Gastroesophageal sphincter (tissue), 4 donors: Measurements from ENCODE around the gene PTPRN2. TPM values are rescaled to one million over a fixed set of nuclear protein-coding genes. Genes with fewer than 3 reads are reported as not detected.
"Not testable (repeated sequence)": the region's sequence is repeated elsewhere in the genome, so short reads cannot be mapped to it uniquely, and the experiment has no call there.

Experiments used
- ATAC-seq: fragments of 150-250 bp; one replicate; pipeline ENCODE4 v1.9.1; 2016; ENCODE audit warnings: mild to moderate bottlenecking, moderate library complexity
- H3K27ac ChIP-seq, 4 donors: fragments of 200-600 bp; sonication (generic) in 3 of 4; 1 replicate in 3 of 4; 2 replicates in 1 of 4; pipeline ENCODE4 v1.5.1; 2016 to 2019
- H3K27me3 ChIP-seq: fragments of 200-600 bp; sonication (generic); one replicate; pipeline ENCODE4 v1.5.1; 2019
- H3K36me3 ChIP-seq, 2 donors: fragments of 200-600 bp; sonication (generic); one replicate each; pipeline ENCODE4 v1.5.1; 2019; ENCODE audit warnings: control low read depth in 1 of 2
- H3K4me1 ChIP-seq, 3 donors: fragments of 200-600 bp; sonication (generic); 1 replicate in 2 of 3; 2 replicates in 1 of 3; pipeline ENCODE4 v1.5.1; 2016 to 2019; ENCODE audit warnings: control low read depth in 2 of 3
- H3K4me3 ChIP-seq, 2 donors: fragments of 200-600 bp; sonication (generic); one replicate each; pipeline ENCODE4 v1.5.1; 2019; ENCODE audit warnings: mild to moderate bottlenecking in 1 of 2, moderate library complexity in 1 of 2
- H3K9me3 ChIP-seq, 3 donors: fragments of 200-600 bp; sonication (generic); one replicate each; pipeline ENCODE4 v1.5.1; 2017 to 2019; ENCODE audit warnings: control low read depth in 2 of 3
- EP300 ChIP-seq: sonication (generic); formaldehyde crosslinking; IDR thresholded peaks from one replicate; pipeline ENCODE4 v1.6.1; 2017; ENCODE audit warnings: antibody characterized with exemption, mild to moderate bottlenecking
- POLR2A ChIP-seq, 2 donors: fragments of 450-650 bp; IDR thresholded peaks; one replicate each; pipeline ENCODE4 v1.6.1; 2017; ENCODE audit warnings: antibody characterized with exemption in 2 of 2, mild to moderate bottlenecking in 2 of 2, moderate library complexity in 1 of 2
- POLR2AphosphoS5 ChIP-seq: sonication (generic); formaldehyde crosslinking; IDR thresholded peaks from one replicate; pipeline ENCODE4 v1.6.1; 2017; ENCODE audit warnings: antibody characterized with exemption
- WGBS, 2 donors: methylation state at CpG; one replicate each; pipeline ENCODE4 v1.1.5; 2018; ENCODE audit warnings: low coverage in 1 of 2; 5-methylcytosine and 5-hydroxymethylcytosine counted together
- total RNA-seq, 4 donors: library from RNA; depleted of rRNA; stranded (reverse); fragments of >200 nt; gene quantifications; one replicate each; pipeline ENCODE4 v1.1.0, GENCODE V29; 2016
- TF ChIP-seq, protein P1 (sequence below), 4 experiments: fragments of 200-600 bp in 2 of 4; fragments of 450-650 bp in 2 of 4; sonication (generic) in 1 of 4; IDR thresholded peaks; one replicate each; pipeline ENCODE4 v1.5.1; 2017 to 2019; ENCODE audit warnings: antibody characterized with exemption in 4 of 4, mild to moderate bottlenecking in 2 of 4, moderate library complexity in 2 of 4

The PTPRN2 gene
- total RNA-seq, 4 donors from 2014 or later = 1.7 to 4.7 (median 3.3) TPM

DNA sequence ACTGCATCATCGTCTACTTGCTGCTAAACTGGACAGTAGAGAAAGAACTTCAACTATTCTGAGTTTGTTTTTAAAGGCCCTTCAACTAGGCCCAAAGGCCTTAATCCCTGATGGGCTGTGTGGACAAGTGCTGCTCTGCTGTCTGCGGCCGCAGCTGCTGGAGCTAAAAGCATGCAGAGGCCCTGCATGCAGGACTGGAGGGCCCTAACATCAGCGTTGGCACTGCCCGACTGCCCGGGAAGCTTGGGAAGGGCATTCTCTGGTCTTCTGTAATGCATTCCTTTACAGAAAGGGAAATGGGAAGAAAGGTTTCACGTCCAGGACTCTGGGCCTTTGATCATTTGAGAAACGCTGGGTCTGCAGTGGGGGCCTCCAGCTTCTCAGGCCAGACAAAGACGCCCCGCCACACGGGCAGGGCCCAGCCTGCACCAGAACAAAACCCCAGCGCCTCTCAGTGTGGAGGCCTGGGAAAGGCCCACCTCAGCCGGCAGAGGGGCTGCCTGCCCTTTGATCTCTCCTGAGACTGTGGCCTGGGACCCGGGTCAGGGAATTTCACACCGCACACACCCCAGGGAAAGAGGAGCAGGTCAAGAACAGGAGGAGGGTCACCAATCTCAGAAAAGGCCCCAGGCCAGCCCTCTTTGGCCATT, 1021.5 kb downstream of the PTPRN2 start:
- whole genome bisulfite sequencing, 2 donors = 89 to 100% methylated on average over 1 of the region's 15 CpGs
- no peaks in the 10 kb centered on the region for H3K9me3 ChIP-seq

DNA sequence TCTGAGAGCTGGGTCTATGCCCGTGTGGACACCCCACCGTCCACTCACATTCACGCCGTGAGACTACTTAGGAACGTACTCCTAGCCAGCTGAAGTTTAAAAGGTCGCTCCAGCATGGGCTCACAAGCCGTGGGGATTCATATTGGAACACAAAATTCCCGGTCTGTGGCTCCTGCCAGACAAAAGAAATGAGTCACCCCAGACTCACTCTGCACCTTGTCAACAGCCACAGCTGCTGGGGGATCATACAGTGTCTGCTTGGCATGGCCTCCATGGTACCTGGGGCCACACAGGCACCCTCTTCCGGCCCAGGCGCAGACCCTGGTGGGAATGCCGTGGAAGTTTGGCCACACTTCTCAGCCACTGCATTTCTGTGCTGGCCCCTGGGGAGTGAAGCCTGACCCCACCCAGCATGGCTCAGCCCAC, 1022.4 kb downstream of the PTPRN2 start:
- Histone ChIP-seq H3K9me3 (no peaks in the 10 kb centered on the region), H3K27ac (no peak overlapping the region), H3K4me1 (peaks cover 0 to 19% (median 0%) of the 10 kb centered on the region in 3 donors), H3K36me3 (peaks cover 0 to 2% of the 10 kb centered on the region in 2 donors), H3K27me3 (peaks cover 7% of the 10 kb centered on the region), H3K4me3 (no peak overlapping the region)
- WGBS, 2 donors = 82% methylated on average over 5 of the region's 11 CpGs; no CpG with 5 or more reads in 1 of the 2 donors
- no peak for TF ChIP-seq POLR2AphosphoS5
- no peak for TF ChIP-seq EP300
- TF ChIP-seq POLR2A (IDR thresholded peaks at IDR 0.05) = no peak
- TF ChIP-seq, protein P1, sequence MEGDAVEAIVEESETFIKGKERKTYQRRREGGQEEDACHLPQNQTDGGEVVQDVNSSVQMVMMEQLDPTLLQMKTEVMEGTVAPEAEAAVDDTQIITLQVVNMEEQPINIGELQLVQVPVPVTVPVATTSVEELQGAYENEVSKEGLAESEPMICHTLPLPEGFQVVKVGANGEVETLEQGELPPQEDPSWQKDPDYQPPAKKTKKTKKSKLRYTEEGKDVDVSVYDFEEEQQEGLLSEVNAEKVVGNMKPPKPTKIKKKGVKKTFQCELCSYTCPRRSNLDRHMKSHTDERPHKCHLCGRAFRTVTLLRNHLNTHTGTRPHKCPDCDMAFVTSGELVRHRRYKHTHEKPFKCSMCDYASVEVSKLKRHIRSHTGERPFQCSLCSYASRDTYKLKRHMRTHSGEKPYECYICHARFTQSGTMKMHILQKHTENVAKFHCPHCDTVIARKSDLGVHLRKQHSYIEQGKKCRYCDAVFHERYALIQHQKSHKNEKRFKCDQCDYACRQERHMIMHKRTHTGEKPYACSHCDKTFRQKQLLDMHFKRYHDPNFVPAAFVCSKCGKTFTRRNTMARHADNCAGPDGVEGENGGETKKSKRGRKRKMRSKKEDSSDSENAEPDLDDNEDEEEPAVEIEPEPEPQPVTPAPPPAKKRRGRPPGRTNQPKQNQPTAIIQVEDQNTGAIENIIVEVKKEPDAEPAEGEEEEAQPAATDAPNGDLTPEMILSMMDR (IDR thresholded peaks at IDR 0.05) = no peak
- ATAC-seq = no peak

More for the DNA sequence above, 1021.5 kb downstream of the PTPRN2 start:
- no peak overlapping the region for H3K4me3 ChIP-seq
- H3K36me3 ChIP-seq = peaks cover 0 to 2% of the 10 kb centered on the region in 2 donors
- no peak overlapping the region for H3K27ac ChIP-seq
- H3K27me3 ChIP-seq = peaks cover 7% of the 10 kb centered on the region
- TF ChIP-seq POLR2AphosphoS5 = no peak
- TF ChIP-seq EP300 = no peak
- TF ChIP-seq, protein P1 (IDR thresholded peaks at IDR 0.05) = no peak
- TF ChIP-seq POLR2A (IDR thresholded peaks at IDR 0.05) = no peak
- H3K4me1 ChIP-seq = peaks cover 0 to 19% (median 0%) of the 10 kb centered on the region in 3 donors
- no peak for ATAC-seq

GRCh38 chr7:157564517-157565177, 1023.0 kb downstream of the PTPRN2 start:
- TF ChIP-seq POLR2AphosphoS5 (no peak), POLR2A (IDR thresholded peaks at IDR 0.05) (no peak), EP300 (no peak)
- TF ChIP-seq, protein P1 (IDR thresholded peaks at IDR 0.05) = no peak
- peaks cover 7% of the 10 kb centered on the region for H3K27me3 ChIP-seq
- H3K4me3 ChIP-seq = no peak overlapping the region
- H3K4me1 ChIP-seq = peaks cover 0 to 18% (median 0%) of the 10 kb centered on the region in 3 donors
- peaks cover 0 to 2% of the 10 kb centered on the region in 2 donors for H3K36me3 ChIP-seq
- WGBS, 2 donors = 90 to 92% methylated on average over 9 to 18 of the region's 18 CpGs
- ATAC-seq = no peak
- H3K27ac ChIP-seq = no peak overlapping the region
- H3K9me3 ChIP-seq = no peaks in the 10 kb centered on the region

DNA sequence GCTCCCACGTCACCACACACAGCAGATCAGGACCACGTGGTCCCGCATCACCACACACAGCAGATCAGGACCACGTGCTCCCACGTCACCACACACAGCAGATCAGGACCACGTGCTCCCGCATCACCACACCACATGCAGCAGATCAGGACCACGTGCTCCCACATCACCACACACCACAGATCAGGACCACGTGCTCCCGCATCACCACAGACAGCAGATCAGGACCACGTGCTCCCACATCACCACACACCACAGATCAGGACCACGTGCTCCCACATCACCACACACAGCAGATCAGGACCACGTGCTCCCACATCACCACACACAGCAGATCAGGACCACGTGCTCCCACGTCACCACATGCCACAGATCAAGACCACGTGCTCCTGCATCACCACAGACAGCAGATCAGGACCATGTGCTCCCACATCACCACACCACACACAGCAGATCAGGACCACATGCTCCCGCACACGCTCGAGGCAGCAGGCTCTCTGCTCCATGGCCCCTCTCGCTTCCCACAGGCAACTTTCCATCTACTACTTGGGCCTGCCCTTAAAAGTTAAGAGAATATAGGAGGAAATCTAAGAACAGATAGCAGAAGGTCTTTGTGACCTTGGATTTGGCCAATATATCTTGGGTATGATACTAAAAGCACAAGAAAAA, 1024.0 kb downstream of the PTPRN2 start:
- not testable (repeated sequence) for ATAC-seq, H3K27me3 ChIP-seq, H3K27ac ChIP-seq, H3K4me3 ChIP-seq, H3K4me1 ChIP-seq, H3K36me3 ChIP-seq, H3K9me3 ChIP-seq
- WGBS, 2 donors = 92% methylated on average over 5 of the region's 20 CpGs; no CpG with 5 or more reads in 1 of the 2 donors

- H3K9me3 ChIP-seq, H3K36me3 ChIP-seq, ATAC-seq, H3K4me1 ChIP-seq, H3K27me3 ChIP-seq, H3K27ac ChIP-seq, H3K4me3 ChIP-seq: not testable (repeated sequence)
- 93 to 96% methylated on average over 6 to 18 of the region's 44 CpGs for WGBS, 2 donors
Measured at GRCh38 chr7:157562522-157563398, 1024.9 kb downstream of the PTPRN2 start.
